ENCODE data around the gene ASAP3.

- TF ChIP-seq OSR1 (CRISPR knock-in tag; IDR thresholded peaks at IDR 0.05) (no peak), PATZ1 (CRISPR knock-in tag; IDR thresholded peaks at IDR 0.05; ENCODE audit: borderline replicate concordance) (no peak), ZFP30 (CRISPR knock-in tag; IDR thresholded peaks at IDR 0.05) (no peak), RARB (CRISPR knock-in tag; IDR thresholded peaks at IDR 0.05) (no peak), ZNF565 (CRISPR knock-in tag; conservative IDR thresholded peaks at IDR 0.05; ENCODE audit: low read depth) (no peak), ZNF8 (CRISPR knock-in tag; IDR thresholded peaks at IDR 0.05) (no peak), BACH2 (CRISPR knock-in tag; IDR thresholded peaks at IDR 0.05; ENCODE audit: borderline replicate concordance) (no peak), PPARA (CRISPR knock-in tag; IDR thresholded peaks at IDR 0.05; ENCODE audit: borderline replicate concordance) (no peak), POU6F1 (CRISPR knock-in tag; IDR thresholded peaks at IDR 0.05; ENCODE audit: borderline replicate concordance, low read depth) (no peak), SNAI2 (CRISPR knock-in tag; IDR thresholded peaks at IDR 0.05) (no peak), ESRRG (CRISPR knock-in tag; IDR thresholded peaks at IDR 0.05) (no peak), CSRNP3 (CRISPR knock-in tag; IDR thresholded peaks at IDR 0.05) (no peak), TCF4 (CRISPR knock-in tag; IDR thresholded peaks at IDR 0.05; ENCODE audit: borderline replicate concordance) (no peak), TSHZ2 (CRISPR knock-in tag; IDR thresholded peaks at IDR 0.05) (no peak)
Observed at GRCh38 chr1:23461050-23461449, 22.9 kb downstream of the ASAP3 start.
